Heart left ventricle (tissue), 16 donors: ENCODE data around the gene KCNJ4. TPM values are rescaled to one million over a fixed set of nuclear protein-coding genes. Genes with fewer than 3 reads are reported as not detected.

ENCODE experiments used
- ATAC-seq, 4 donors: fragments of 200-7000 bp; cut with Tn5 transposase; one replicate each; pipeline ENCODE4 v1.9.1; 2020 to 2022; ENCODE audit warnings: moderate library complexity in 4 of 4, mild to moderate bottlenecking in 3 of 4, moderate number of reproducible peaks in 1 of 4
- DNase-seq, 5 donors: peaks; one replicate each; pipeline ENCODE4 v3.0.0-alpha.2; 2020
- H3K27ac ChIP-seq, 12 donors: fragments of 200-600 bp; sonication (generic) in 4 of 12; one replicate each; pipeline versions ENCODE4 v1.5.0 to v1.8.0; 2016 to 2022; ENCODE audit warnings: mild to moderate bottlenecking in 2 of 12
- H3K27me3 ChIP-seq, 9 donors: fragments of 200-600 bp; sonication (generic) in 2 of 9; one replicate each; pipeline versions ENCODE4 v1.5.1 to v1.8.0; 2016 to 2022; ENCODE audit warnings: mild to moderate bottlenecking in 3 of 9
- H3K36me3 ChIP-seq, 9 donors: fragments of 200-600 bp; sonication (generic) in 2 of 9; one replicate each; pipeline versions ENCODE4 v1.5.0 to v1.8.0; 2018 to 2022; ENCODE audit warnings: mild to moderate bottlenecking in 2 of 9
- H3K4me1 ChIP-seq, 12 donors: fragments of 200-600 bp; sonication (generic) in 4 of 12; one replicate each; pipeline versions ENCODE4 v1.5.0 to v1.8.0; 2016 to 2022; ENCODE audit warnings: mild to moderate bottlenecking in 3 of 12
- H3K4me3 ChIP-seq, 12 donors: fragments of 200-600 bp; sonication (generic) in 4 of 12; one replicate each; pipeline versions ENCODE4 v1.5.0 to v1.8.0; 2017 to 2022; ENCODE audit warnings: mild to moderate bottlenecking in 9 of 12, moderate library complexity in 4 of 12
- H3K9me3 ChIP-seq, 12 donors: fragments of 200-600 bp; sonication (generic) in 4 of 12; one replicate each; pipeline versions ENCODE4 v1.5.0 to v1.8.0; 2016 to 2022; ENCODE audit warnings: mild to moderate bottlenecking in 1 of 12
- POLR2A ChIP-seq, 2 donors: fragments of 450-650 bp; IDR thresholded peaks; one replicate each; pipeline ENCODE4 v1.6.1; 2017; ENCODE audit warnings: antibody characterized with exemption in 2 of 2, mild to moderate bottlenecking in 2 of 2, moderate library complexity in 2 of 2
- WGBS, 4 donors: extraction: QIAGEN DNeasy Blood & Tissue Kit in 2 of 4; methylation state at CpG; one replicate each; pipeline versions ENCODE4 v1.1.5 to v1.1.7; 2013 to 2018; 5-methylcytosine and 5-hydroxymethylcytosine counted together
- intact Hi-C, 10 donors: fragments of 100-400 bp; cut with DNase I; formaldehyde crosslinking; loops; one replicate each; pipeline versions ENCODE4 v1.11.1 to v1.14.2; 2022
- long read RNA-seq, 3 donors: library from polyadenylated mRNA; unstranded; transcript quantifications; one replicate each; pipeline ENCODE4 v2.0.0, GENCODE V29; 2020 to 2021
- polyA plus RNA-seq, 2 donors: library from polyadenylated mRNA; stranded (reverse); fragments of 200-250 nt; gene quantifications; one replicate each; pipeline ENCODE4 v1.2.3, GENCODE V29; 2013
- total RNA-seq, 9 donors: library from RNA; depleted of rRNA in 2 of 9; stranded (reverse); fragments of >200 nt in 2 of 9; fragmentation: NEBNext Ultra II Directional in 3 of 9; extraction: Animal tissue kit (Norgen Biotek cat#: 25700) in 3 of 9; gene quantifications; one replicate each; pipeline versions ENCODE4 v1.1.0 to v1.2.4, GENCODE V29; 2016 to 2023
- TF ChIP-seq, protein P1 (sequence below), 12 donors: fragments of 200-600 bp; sonication (generic) in 4 of 12; IDR thresholded peaks; one replicate each; pipeline versions ENCODE4 v1.5.0 to v1.8.0; 2018 to 2022; ENCODE audit warnings: antibody characterized with exemption in 12 of 12, mild to moderate bottlenecking in 5 of 12
- donor health status: ischemic (EF 13 %, LVEDD 7.1; RV severe dilation, severe dysfunction).
- donor health status: healthy with polysubstance abuse.
- donor health status: DM: no; HTN: yes; CAD: no.
- donor health status: DM: no; HTN: no; CAD: no.
- donor health status: ischemic (EF 25% LVEDD 6.9; RV normal size, moderate dysfunction).
- donor health status: ischemic (EF 25% LVEDD 5.7; RV mildly dilated, moderate dysfunction).
- donor health status: healthy.
- donor health status: DM: yes; HTN: yes; CAD: no.
- donor health status: ischemic (EF 35%, LVEDD 5.7; RV mildly dilated, moderate dysfunction).
- donor health status: nonischemic (EF 11% LVEDD 7.7; RV severe dilation, severe dysfunction).
- donor health status: DM: yes; HTN: yes; CAD: no.
- donor health status: PGD.
- donor health status: ischemic (EF 29% LVEDD 5.4; RV normal size, mild dysfunction).
- donor health status: nonischemic (EF 23%, LVEDD 6.1; RV moderate dilation, normal function).

KCNJ4 gene
- total RNA-seq (10 to 100 TPM; 14.5 to 85.5 (median 39.7) TPM), polyA plus RNA-seq (10 to 100 TPM; 20.3 to 57.9 TPM)
- long read RNA-seq, donor 1, transcript KCNJ4-201 (2 exons, 2,065 nt), result major isoform, 10 of 20 reads
- long read RNA-seq, donor 1, partial matches to known transcripts, result 10 of 20 reads
- long read RNA-seq, donor 1, other reads (novel, unspliced or antisense), result 0 of 20 reads
- long read RNA-seq, donor 2, partial matches to known transcripts, result 7 of 8 reads
- long read RNA-seq, donor 2, other reads (novel, unspliced or antisense), result 0 of 8 reads
- long read RNA-seq, donor 3, transcript KCNJ4-201 (2 exons, 2,065 nt), result major isoform, 14 of 22 reads
- long read RNA-seq, donor 3, partial matches to known transcripts, result 0 of 22 reads
- long read RNA-seq, donor 3, other reads (novel, unspliced or antisense), result 8 of 22 reads

DNA sequence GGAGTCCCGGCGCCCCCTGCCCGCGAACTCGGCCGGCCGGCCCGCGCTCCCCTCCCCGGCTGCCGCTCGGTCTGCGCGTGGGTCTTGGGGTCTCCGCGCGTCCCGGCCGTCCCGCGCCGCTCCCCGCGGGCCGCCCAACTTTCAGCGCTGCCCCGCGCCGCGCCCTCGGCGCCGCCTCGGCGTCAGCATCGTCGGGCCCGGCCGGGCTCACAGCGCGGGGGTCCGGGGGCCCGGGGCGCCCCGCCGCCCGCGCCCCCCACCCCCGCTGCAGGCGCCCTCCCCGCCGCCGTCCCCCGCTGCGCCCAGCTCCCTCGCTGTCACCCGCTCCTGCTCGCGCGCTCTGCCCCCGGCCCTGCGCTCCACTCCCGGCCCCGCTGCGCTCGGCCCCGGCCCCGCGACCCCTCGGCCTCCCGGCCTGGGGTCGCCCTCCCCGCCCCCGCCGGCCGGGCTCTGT is at the start of gene KCNJ4:
KCNJ4 (minus strand) TSS at position 124 of the 454 bp plus-strand sequence. CDS start 27,067 bp downstream, outside the sequence.
- ATAC-seq (no peak), DNase-seq (no peak)
- Histone ChIP-seq H3K4me1 (peaks cover 0 to 68% (median 7%) of the 10 kb centered on the region in 12 donors), H3K36me3 (no peaks in the 10 kb centered on the region), H3K9me3 (no peaks in the 10 kb centered on the region), H3K4me3 (peak within 1 kb of the TSS; percentile 32 to 84 (median 60)), H3K27ac (peak within 1 kb of the TSS; percentile 53 to 99 (median 91)), H3K27me3 (peaks cover 0 to 81% (median 26%) of the 10 kb centered on the region in 9 donors)
- 0 to 1% (median 1%) methylated on average over 5 to 76 of the region's 76 CpGs; no CpG with 5 or more reads in 1 of the 4 donors for WGBS, 4 donors
- no peak for TF ChIP-seq POLR2A (IDR thresholded peaks at IDR 0.05)
- TF ChIP-seq, protein P1, sequence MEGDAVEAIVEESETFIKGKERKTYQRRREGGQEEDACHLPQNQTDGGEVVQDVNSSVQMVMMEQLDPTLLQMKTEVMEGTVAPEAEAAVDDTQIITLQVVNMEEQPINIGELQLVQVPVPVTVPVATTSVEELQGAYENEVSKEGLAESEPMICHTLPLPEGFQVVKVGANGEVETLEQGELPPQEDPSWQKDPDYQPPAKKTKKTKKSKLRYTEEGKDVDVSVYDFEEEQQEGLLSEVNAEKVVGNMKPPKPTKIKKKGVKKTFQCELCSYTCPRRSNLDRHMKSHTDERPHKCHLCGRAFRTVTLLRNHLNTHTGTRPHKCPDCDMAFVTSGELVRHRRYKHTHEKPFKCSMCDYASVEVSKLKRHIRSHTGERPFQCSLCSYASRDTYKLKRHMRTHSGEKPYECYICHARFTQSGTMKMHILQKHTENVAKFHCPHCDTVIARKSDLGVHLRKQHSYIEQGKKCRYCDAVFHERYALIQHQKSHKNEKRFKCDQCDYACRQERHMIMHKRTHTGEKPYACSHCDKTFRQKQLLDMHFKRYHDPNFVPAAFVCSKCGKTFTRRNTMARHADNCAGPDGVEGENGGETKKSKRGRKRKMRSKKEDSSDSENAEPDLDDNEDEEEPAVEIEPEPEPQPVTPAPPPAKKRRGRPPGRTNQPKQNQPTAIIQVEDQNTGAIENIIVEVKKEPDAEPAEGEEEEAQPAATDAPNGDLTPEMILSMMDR (IDR thresholded peaks at IDR 0.05), result no peak
- intact Hi-C loops, result loop anchor here in 1 of 10 donors (2.0 kb wide), 1 partner anchor 40 kb away; no protein-coding TSS in a partner anchor

- ATAC-seq, result no peak
- 16 to 21% (median 17%) methylated on average over 4 of the region's 4 CpGs for WGBS, 4 donors
These were observed 48.0 kb upstream of the KCNJ4 start for GRCh38 chr22:38503021-38503420.

DNA sequence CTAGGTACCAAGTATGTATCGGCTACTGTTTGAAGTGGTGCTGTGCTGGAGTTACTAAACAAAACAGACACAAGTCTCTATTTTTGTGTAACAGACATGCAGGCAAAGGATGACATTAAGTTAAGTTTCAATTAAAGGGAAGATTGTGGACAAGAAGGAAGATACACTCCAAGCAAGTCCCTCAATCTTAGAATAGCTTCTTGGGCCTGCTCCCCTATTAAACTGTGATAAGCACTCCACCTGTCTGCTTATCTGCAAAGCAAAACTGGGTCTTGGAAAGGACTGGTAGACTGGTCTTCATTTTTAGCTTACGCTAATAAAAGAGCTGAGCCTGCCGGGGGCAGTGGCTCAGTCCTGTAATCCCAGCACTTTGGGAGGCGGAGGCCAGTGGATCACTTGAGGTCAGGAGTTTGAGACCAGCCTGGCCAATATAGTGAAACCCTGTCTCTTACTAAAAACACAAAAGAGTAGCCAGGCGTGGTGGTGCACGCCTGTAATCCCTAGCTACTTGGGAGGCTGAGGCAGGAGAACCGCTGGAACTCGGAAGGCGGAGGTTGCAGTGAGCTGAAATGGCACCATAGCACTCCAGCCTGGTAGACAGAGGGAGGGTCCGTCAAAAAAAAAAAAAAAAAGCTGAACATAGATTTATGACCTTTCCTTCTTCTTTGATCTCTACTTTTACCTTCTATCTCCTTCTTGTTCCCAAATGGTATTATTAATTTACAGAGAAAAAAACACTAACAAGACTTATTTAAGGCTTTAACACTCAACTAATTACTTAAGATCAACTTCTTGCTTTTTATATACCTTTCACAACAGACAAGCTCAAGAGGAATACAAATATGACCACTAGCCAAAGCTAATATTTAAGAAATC is 47.0 kb upstream of the KCNJ4 start:
- WGBS, 4 donors, result 72 to 80% (median 76%) methylated on average over 10 of the region's 10 CpGs
- TF ChIP-seq, protein P1 (IDR thresholded peaks at IDR 0.05), result no peak
- TF ChIP-seq POLR2A (IDR thresholded peaks at IDR 0.05), result no peak
- Histone ChIP-seq H3K4me1 (peaks cover 5 to 65% (median 50%) of the 10 kb centered on the region in 12 donors), H3K4me3 (peak overlapping the region in 6 of 12 donors; percentile 3 to 95 (median 78)), H3K9me3 (no peaks in the 10 kb centered on the region), H3K27ac (peak overlapping the region in 3 of 12 donors; percentile 40 to 100 (median 100)), H3K27me3 (no peaks in the 10 kb centered on the region), H3K36me3 (peaks cover 2 to 78% (median 63%) of the 10 kb centered on the region in 9 donors)
- DNase-seq (no peak), ATAC-seq (no peak)
- intact Hi-C loops, result loop anchor here in 7 of 10 donors (5.0 to 10.0 kb wide), 5 partner anchors 35 to 447 kb away; partner anchors contain the start of genes KDELR3 (in 3 of the 7), TOMM22 (in 2 of the 7) and PICK1 (in 1 of the 7)

More at GRCh38 chr22:38503021-38503420, 48.0 kb upstream of the KCNJ4 start:
- Histone ChIP-seq H3K36me3 (peaks cover 0 to 68% (median 53%) of the 10 kb centered on the region in 9 donors), H3K9me3 (no peaks in the 10 kb centered on the region), H3K4me3 (peak overlapping the region in 10 of 12 donors; percentile 7 to 95 (median 88)), H3K27ac (peak overlapping the region in 6 of 12 donors; percentile 2 to 100 (median 69)), H3K27me3 (no peaks in the 10 kb centered on the region), H3K4me1 (peaks cover 5 to 64% (median 50%) of the 10 kb centered on the region in 12 donors)
- DNase-seq, result no peak
- TF ChIP-seq, protein P1 (IDR thresholded peaks at IDR 0.05), result no peak
- TF ChIP-seq POLR2A (IDR thresholded peaks at IDR 0.05), result no peak
- intact Hi-C loops, result loop anchor here in 7 of 10 donors (5.0 to 10.0 kb wide), 5 partner anchors 36 to 448 kb away; partner anchors contain the start of genes KDELR3 (in 3 of the 7), TOMM22 (in 2 of the 7) and PICK1 (in 1 of the 7)
